Femur (tissue), 1 donor: ENCODE measurements around the gene GRK1.
"Not testable (repeated sequence)": the region's sequence is repeated elsewhere in the genome, so short reads cannot be mapped to it uniquely, and the experiment has no call there.

Source experiments
- DNase-seq: peaks from one replicate; pipeline ENCODE4 v3.0.0-alpha.2; 2017

GRK1 gene

GRCh38 chr13:113745500-113746142, 78.6 kb downstream of the GRK1 start:
- not testable (repeated sequence) for DNase-seq

GRCh38 chr13:113746143-113746525, 79.1 kb downstream of the GRK1 start:
- DNase-seq = no peak

GRCh38 chr13:113746671-113747070, 79.7 kb downstream of the GRK1 start:
- no peak for DNase-seq

- DNase-seq = no peak
Measured at GRCh38 chr13:113747291-113747833, 80.3 kb downstream of the GRK1 start.

GRCh38 chr13:113748101-113748861, 81.3 kb downstream of the GRK1 start:
- no peak for DNase-seq

- DNase-seq = no peak
Measured at GRCh38 chr13:113748862-113749451, 81.9 kb downstream of the GRK1 start.

GRCh38 chr13:113749507-113749906, 82.5 kb downstream of the GRK1 start:
- DNase-seq = no peak

GRCh38 chr13:113749967-113750366, 82.9 kb downstream of the GRK1 start:
- DNase-seq = no peak

GRCh38 chr13:113750554-113751399, 83.8 kb downstream of the GRK1 start:
- no peak for DNase-seq

GRCh38 chr13:113751491-113751890, 84.5 kb downstream of the GRK1 start:
- no peak for DNase-seq

GRCh38 chr13:113752211-113752986, 85.4 kb downstream of the GRK1 start:
- DNase-seq = not testable (repeated sequence)

- DNase-seq = no peak
Measured at GRCh38 chr13:113753171-113753570, 86.2 kb downstream of the GRK1 start.

- DNase-seq = no peak
Measured at GRCh38 chr13:113754242-113754641, 87.2 kb downstream of the GRK1 start.

GRCh38 chr13:113754691-113755090, 87.7 kb downstream of the GRK1 start:
- DNase-seq = no peak

- DNase-seq = no peak
Measured at GRCh38 chr13:113756441-113757097, 89.5 kb downstream of the GRK1 start.

- peak; percentile 87 for DNase-seq
Measured at GRCh38 chr13:113758651-113759524, 91.9 kb downstream of the GRK1 start, which contains the start of gene TMEM255B. Gene TMEM255B (plus strand): TSS chr13:113759226. CDS start chr13:113759270, 44 bp downstream.

GRCh38 chr13:113759525-113760137, 92.6 kb downstream of the GRK1 start:
- peak; percentile 46 for DNase-seq

GRCh38 chr13:113761136-113761535, 94.1 kb downstream of the GRK1 start:
- DNase-seq = no peak

GRCh38 chr13:113762075-113762474, 95.1 kb downstream of the GRK1 start:
- no peak for DNase-seq

GRCh38 chr13:113762538-113762937, 95.5 kb downstream of the GRK1 start:
- no peak for DNase-seq
